Pancreas (tissue), 10 donors: ENCODE measurements around the gene CCL14. TPM values are rescaled to one million over a fixed set of nuclear protein-coding genes. Genes with fewer than 3 reads are reported as not detected.

ENCODE experiments used
- ATAC-seq, 4 donors: fragments of 200-7000 bp; cut with Tn5 transposase; one replicate each; pipeline versions ENCODE4 v1.8.0 to v1.9.1; 2020; ENCODE audit warnings: mild to moderate bottlenecking in 4 of 4, moderate library complexity in 4 of 4
- DNase-seq, 6 donors: peaks; one replicate each; pipeline ENCODE4 v3.0.0-alpha.2; 2020
- FAIRE-seq: peaks from 2 replicates; lab custom pipeline; 2012; peaks lifted over from hg19 to GRCh38; lab: Jason Lieb, UNC
- H3K27ac ChIP-seq, 4 donors: fragments of 200-600 bp; sonication (generic); 1 replicate in 3 of 4; 2 replicates in 1 of 4; pipeline versions ENCODE4 v1.5.0 to v1.8.0; 2020
- H3K27me3 ChIP-seq, 4 donors: fragments of 200-600 bp; one replicate each; pipeline ENCODE4 v1.8.0; 2021
- H3K36me3 ChIP-seq, 3 donors: fragments of 200-600 bp; sonication (generic) in 1 of 3; one replicate each; pipeline versions ENCODE4 v1.5.0 to v1.8.0; 2020 to 2021
- H3K4me1 ChIP-seq, 3 donors: fragments of 200-600 bp; one replicate each; pipeline ENCODE4 v1.8.0; 2021
- H3K4me3 ChIP-seq, 4 donors: fragments of 200-600 bp; sonication (generic) in 2 of 4; one replicate each; pipeline versions ENCODE4 v1.5.0 to v1.8.0; 2020 to 2021
- H3K9me3 ChIP-seq, 4 donors: fragments of 200-600 bp; one replicate each; pipeline ENCODE4 v1.8.0; 2021
- WGBS, 2 donors: extraction: QIAGEN DNeasy Blood & Tissue Kit; methylation state at CpG; one replicate each; pipeline ENCODE4 v1.1.7; 2013; 5-methylcytosine and 5-hydroxymethylcytosine counted together
- intact Hi-C, 3 donors: fragments of 100-400 bp; cut with DNase I; formaldehyde crosslinking; loops; one replicate each; pipeline versions ENCODE4 v1.11.1 to v1.14.2; 2022
- polyA plus RNA-seq, 2 donors: library from polyadenylated mRNA; stranded (reverse); fragments of 200-250 nt; gene quantifications; one replicate each; pipeline ENCODE4 v1.2.3, GENCODE V29; 2013
- total RNA-seq, 6 donors: library from RNA; stranded (reverse); fragmentation: NEBNext Ultra II Directional in 4 of 6; extraction: Animal tissue kit (Norgen Biotek cat#: 25700) in 4 of 6; gene quantifications; one replicate each; pipeline versions ENCODE4 v1.2.1 to v1.2.4, GENCODE V29; 2021 to 2023
- TF ChIP-seq, protein P1 (sequence below), 4 donors: fragments of 200-600 bp; sonication (generic) in 3 of 4; IDR thresholded peaks; one replicate each; pipeline versions ENCODE4 v1.5.0 to v1.8.0; 2021; ENCODE audit warnings: antibody characterized with exemption in 4 of 4
- donor health status: healthy with polysubstance abuse.
- donor health status: DM: no; HTN: no; CAD: no; lungs with moderate emphysema.
- donor health status: DM: no; HTN: no; CAD: no.
- donor health status: control.
- donor health status: control.
- donor health status: Bipolar disorder and iron deficiency.
- donor health status: DM: yes; HTN: yes; CAD: no.
- donor health status: DM: no; HTN: no; CAD: no.
- donor health status: DM: no; HTN: no; CAD: no.
- donor health status: DM: yes; HTN: yes; CAD: no.

Gene CCL14
- total and polyA plus RNA-seq, 8 donors = 1.9 to 53.7 (median 5.9) TPM

DNA sequence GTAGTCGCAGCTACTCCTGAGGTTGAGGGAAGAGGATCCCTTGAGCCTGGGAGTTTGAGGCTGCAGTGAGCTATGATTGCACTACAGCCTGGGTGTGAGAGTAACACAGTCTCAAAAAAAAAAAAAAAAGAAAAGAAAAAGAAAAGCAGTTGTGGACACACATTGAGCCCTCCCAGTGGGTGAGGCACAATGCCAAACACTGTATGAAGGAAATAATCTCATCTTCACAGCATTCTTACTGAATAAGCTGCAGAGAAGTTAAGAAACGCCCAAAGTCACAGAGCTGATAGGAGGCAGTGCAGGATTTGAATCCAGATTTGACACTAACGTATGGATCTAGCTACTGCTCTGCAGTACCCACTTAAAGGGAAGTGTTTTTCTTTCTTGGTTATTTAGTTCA lies 37.1 kb downstream of the CCL14 start:
- Histone ChIP-seq H3K4me3 (no peak overlapping the region), H3K36me3 (no peaks in the 10 kb centered on the region), H3K4me1 (no peaks in the 10 kb centered on the region), H3K27ac (no peak overlapping the region), H3K9me3 (no peaks in the 10 kb centered on the region), H3K27me3 (no peaks in the 10 kb centered on the region)
- intact Hi-C loops = no loop called here
- FAIRE-seq = no peak
- no peak for ATAC-seq
- 57 to 70% methylated on average over 3 of the region's 3 CpGs for WGBS, 2 donors
- TF ChIP-seq, protein P1, sequence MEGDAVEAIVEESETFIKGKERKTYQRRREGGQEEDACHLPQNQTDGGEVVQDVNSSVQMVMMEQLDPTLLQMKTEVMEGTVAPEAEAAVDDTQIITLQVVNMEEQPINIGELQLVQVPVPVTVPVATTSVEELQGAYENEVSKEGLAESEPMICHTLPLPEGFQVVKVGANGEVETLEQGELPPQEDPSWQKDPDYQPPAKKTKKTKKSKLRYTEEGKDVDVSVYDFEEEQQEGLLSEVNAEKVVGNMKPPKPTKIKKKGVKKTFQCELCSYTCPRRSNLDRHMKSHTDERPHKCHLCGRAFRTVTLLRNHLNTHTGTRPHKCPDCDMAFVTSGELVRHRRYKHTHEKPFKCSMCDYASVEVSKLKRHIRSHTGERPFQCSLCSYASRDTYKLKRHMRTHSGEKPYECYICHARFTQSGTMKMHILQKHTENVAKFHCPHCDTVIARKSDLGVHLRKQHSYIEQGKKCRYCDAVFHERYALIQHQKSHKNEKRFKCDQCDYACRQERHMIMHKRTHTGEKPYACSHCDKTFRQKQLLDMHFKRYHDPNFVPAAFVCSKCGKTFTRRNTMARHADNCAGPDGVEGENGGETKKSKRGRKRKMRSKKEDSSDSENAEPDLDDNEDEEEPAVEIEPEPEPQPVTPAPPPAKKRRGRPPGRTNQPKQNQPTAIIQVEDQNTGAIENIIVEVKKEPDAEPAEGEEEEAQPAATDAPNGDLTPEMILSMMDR (IDR thresholded peaks at IDR 0.05) = no peak
- no peak for DNase-seq

GRCh38 chr17:35948092-35948491 lies 38.4 kb downstream of the CCL14 start:
- TF ChIP-seq, protein P1 (IDR thresholded peaks at IDR 0.05) = no peak
- Histone ChIP-seq H3K4me1 (no peaks in the 10 kb centered on the region), H3K36me3 (no peaks in the 10 kb centered on the region), H3K4me3 (no peak overlapping the region), H3K27ac (no peak overlapping the region), H3K9me3 (no peaks in the 10 kb centered on the region), H3K27me3 (no peaks in the 10 kb centered on the region)
- 81 to 87% methylated on average over 7 of the region's 7 CpGs for WGBS, 2 donors
- intact Hi-C loops = no loop called here
- no peak for ATAC-seq
- no peak for DNase-seq
- no peak for FAIRE-seq

DNA sequence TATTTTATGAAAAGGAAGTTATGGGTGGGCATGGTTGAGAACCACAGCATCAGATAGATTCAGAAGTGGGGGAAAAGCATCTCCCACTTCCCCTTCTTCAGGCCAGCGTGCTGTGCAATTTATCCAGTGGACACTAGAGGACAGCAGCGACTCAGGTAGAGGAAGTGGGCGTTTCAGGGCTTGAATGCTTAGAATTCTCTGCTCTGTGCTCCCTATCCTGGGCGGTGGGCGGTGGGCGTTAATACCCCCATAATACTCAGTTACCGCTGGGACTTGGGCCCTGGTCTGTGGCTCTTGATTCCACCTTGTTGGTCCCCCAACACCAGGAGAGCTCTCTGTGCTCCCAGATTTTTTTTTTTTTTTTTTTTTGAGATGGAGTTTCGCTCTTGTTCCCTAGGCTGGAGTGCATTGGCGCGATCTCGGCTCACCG lies 39.4 kb downstream of the CCL14 start:
- Histone ChIP-seq H3K4me3 (peak overlapping the region in 2 of 4 donors; percentile 11 to 30), H3K27me3 (no peaks in the 10 kb centered on the region), H3K4me1 (no peaks in the 10 kb centered on the region), H3K27ac (no peak overlapping the region), H3K36me3 (no peaks in the 10 kb centered on the region), H3K9me3 (no peaks in the 10 kb centered on the region)
- peak; percentile 69 to 94 (median 86) for ATAC-seq
- TF ChIP-seq, protein P1 (IDR thresholded peaks at IDR 0.05) = peak; percentile 38 to 77 (median 70)
- intact Hi-C loops = no loop called here
- no peak for FAIRE-seq
- WGBS, 2 donors = 12% methylated on average over 12 of the region's 12 CpGs
- peak in 4 of 6 donors; percentile 19 to 50 (median 30) for DNase-seq

DNA sequence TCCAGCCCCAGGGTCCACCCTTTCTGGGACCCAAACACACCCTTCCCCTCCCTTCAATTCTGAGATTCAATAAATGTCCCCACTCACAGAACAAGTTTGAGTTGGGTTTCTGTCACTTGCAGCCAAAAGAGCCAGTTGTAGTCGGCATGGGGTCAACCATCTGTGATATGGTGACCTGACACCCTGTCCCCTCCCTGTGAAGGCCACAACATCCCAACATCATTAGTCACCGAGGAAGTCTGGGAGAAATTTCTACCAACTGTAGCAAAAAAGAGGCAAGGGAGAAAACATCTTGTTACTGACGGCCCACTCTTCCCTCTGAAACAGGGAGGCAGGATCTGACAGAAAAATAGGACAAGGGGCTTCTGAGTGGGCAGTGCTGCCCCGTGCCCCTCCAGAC lies 42.4 kb downstream of the CCL14 start:
- 55 to 61% methylated on average over 4 of the region's 4 CpGs for WGBS, 2 donors
- H3K4me3 ChIP-seq = no peak overlapping the region
- FAIRE-seq (no peak), ATAC-seq (no peak), DNase-seq (no peak)
- H3K4me1 ChIP-seq = no peaks in the 10 kb centered on the region
- no peaks in the 10 kb centered on the region for H3K9me3 ChIP-seq
- no peaks in the 10 kb centered on the region for H3K36me3 ChIP-seq
- no peak overlapping the region for H3K27ac ChIP-seq
- intact Hi-C loops = no loop called here
- TF ChIP-seq, protein P1 (IDR thresholded peaks at IDR 0.05) = no peak
- H3K27me3 ChIP-seq = no peaks in the 10 kb centered on the region

- no peak within 1 kb of the TSS for H3K4me3 ChIP-seq
- FAIRE-seq (no peak), ATAC-seq (no peak), DNase-seq (no peak)
- no peaks in the 10 kb centered on the region for H3K9me3 ChIP-seq
- H3K27me3 ChIP-seq = no peaks in the 10 kb centered on the region
- intact Hi-C loops = no loop called here
- H3K4me1 ChIP-seq = no peaks in the 10 kb centered on the region
- 43 to 53% methylated on average over 2 of the region's 2 CpGs for WGBS, 2 donors
- no peak within 1 kb of the TSS for H3K27ac ChIP-seq
- TF ChIP-seq, protein P1 (IDR thresholded peaks at IDR 0.05) = no peak
- no peaks in the 10 kb centered on the region for H3K36me3 ChIP-seq
These were observed 43.0 kb downstream of the CCL14 start, which contains the start of gene LYZL6 for GRCh38 chr17:35943537-35943936. Gene LYZL6 (minus strand): TSS chr17:35943713. CDS start chr17:35939356, 4,357 bp downstream.
